Measurements from ENCODE around the gene KDM6B. TPM values are rescaled to one million over a fixed set of nuclear protein-coding genes. Genes with fewer than 3 reads are reported as not detected.
A peak's percentile ranks its signal among the peaks of the same experiment; 100 is the strongest.

The KDM6B gene
- total RNA-seq, 1 experiment from 2014 or later = 0.27 TPM

- in situ Hi-C loops (cut with HindIII; ENCODE audit: low pct_unique_long_range_greater_than_20kb, low sequenced_read_pairs) = no loop called here
- DNase-seq (ENCODE audit: low read depth) = no peak
Measured at GRCh38 chr17:7818026-7818425, 16.0 kb upstream of the KDM6B start.

GRCh38 chr17:7818746-7819645 is 15.0 kb upstream of the KDM6B start:
- in situ Hi-C loops (cut with HindIII; ENCODE audit: low pct_unique_long_range_greater_than_20kb, low sequenced_read_pairs) = no loop called here
- DNase-seq (ENCODE audit: low read depth) = no peak

GRCh38 chr17:7820231-7820630 is 13.8 kb upstream of the KDM6B start:
- in situ Hi-C loops (cut with HindIII; ENCODE audit: low pct_unique_long_range_greater_than_20kb, low sequenced_read_pairs) = no loop called here
- no peak for DNase-seq (ENCODE audit: low read depth)

- in situ Hi-C loops (cut with HindIII; ENCODE audit: low pct_unique_long_range_greater_than_20kb, low sequenced_read_pairs) = no loop called here
- DNase-seq (ENCODE audit: low read depth) = no peak
Measured at GRCh38 chr17:7822126-7822525, 11.9 kb upstream of the KDM6B start.

- in situ Hi-C loops (cut with HindIII; ENCODE audit: low pct_unique_long_range_greater_than_20kb, low sequenced_read_pairs) = no loop called here
- no peak for DNase-seq (ENCODE audit: low read depth)
Measured at GRCh38 chr17:7823581-7824001, 10.4 kb upstream of the KDM6B start.

GRCh38 chr17:7824021-7824924 is 9.7 kb upstream of the KDM6B start:
- in situ Hi-C loops (cut with HindIII; ENCODE audit: low pct_unique_long_range_greater_than_20kb, low sequenced_read_pairs) = no loop called here
- no peak for DNase-seq (ENCODE audit: low read depth)

GRCh38 chr17:7825206-7825990 is 8.6 kb upstream of the KDM6B start:
- peak; percentile 24 for DNase-seq (ENCODE audit: low read depth)
- in situ Hi-C loops (cut with HindIII; ENCODE audit: low pct_unique_long_range_greater_than_20kb, low sequenced_read_pairs) = no loop called here

- in situ Hi-C loops (cut with HindIII; ENCODE audit: low pct_unique_long_range_greater_than_20kb, low sequenced_read_pairs) = no loop called here
- no peak for DNase-seq (ENCODE audit: low read depth)
Measured at GRCh38 chr17:7830616-7831015, 3.4 kb upstream of the KDM6B start.

- DNase-seq (ENCODE audit: low read depth) = no peak
- in situ Hi-C loops (cut with HindIII; ENCODE audit: low pct_unique_long_range_greater_than_20kb, low sequenced_read_pairs) = no loop called here
Measured at GRCh38 chr17:7831233-7831632, 2.8 kb upstream of the KDM6B start.

GRCh38 chr17:7832431-7832830 is 1.6 kb upstream of the KDM6B start:
- in situ Hi-C loops (cut with HindIII; ENCODE audit: low pct_unique_long_range_greater_than_20kb, low sequenced_read_pairs) = no loop called here

GRCh38 chr17:7833011-7833794 is 814 bp upstream of the KDM6B start:
- DNase-seq (ENCODE audit: low read depth) = no peak
- in situ Hi-C loops (cut with HindIII; ENCODE audit: low pct_unique_long_range_greater_than_20kb, low sequenced_read_pairs) = no loop called here

More at GRCh38 chr17:7832431-7832830, 1.6 kb upstream of the KDM6B start:
- no peak for DNase-seq (ENCODE audit: low read depth)

GRCh38 chr17:7834542-7834956 is 532 bp downstream of the KDM6B start:
- DNase-seq (ENCODE audit: low read depth) = peak; percentile 56
- in situ Hi-C loops (cut with HindIII; ENCODE audit: low pct_unique_long_range_greater_than_20kb, low sequenced_read_pairs) = no loop called here

GRCh38 chr17:7834957-7835813 is 1.2 kb downstream of the KDM6B start:
- DNase-seq (ENCODE audit: low read depth) = peak; percentile 98
- in situ Hi-C loops (cut with HindIII; ENCODE audit: low pct_unique_long_range_greater_than_20kb, low sequenced_read_pairs) = no loop called here

- in situ Hi-C loops (cut with HindIII; ENCODE audit: low pct_unique_long_range_greater_than_20kb, low sequenced_read_pairs) = no loop called here
- DNase-seq (ENCODE audit: low read depth) = peak; percentile 66
Measured at GRCh38 chr17:7835814-7836595, 2.0 kb downstream of the KDM6B start.

GRCh38 chr17:7836596-7837407 is 2.8 kb downstream of the KDM6B start:
- DNase-seq (ENCODE audit: low read depth) = peak; percentile 94
- in situ Hi-C loops (cut with HindIII; ENCODE audit: low pct_unique_long_range_greater_than_20kb, low sequenced_read_pairs) = no loop called here

All from Caki2 (cell line).